Measurements from ENCODE around the gene LRRC41.
"Not testable (repeated sequence)": the region's sequence is repeated elsewhere in the genome, so short reads cannot be mapped to it uniquely, and the experiment has no call there.

Gene LRRC41

GRCh38 chr1:46303038-46303871 is at the start of gene LRRC41, which contains the start of gene UQCRH:
LRRC41 (minus strand) TSS chr1:46303616; CDS start chr1:46303322, 294 bp downstream.
UQCRH (plus strand) TSS chr1:46303698; CDS start chr1:46303767, 69 bp downstream.
- DNase-seq (ENCODE audit: low read depth): peak; percentile 88

- DNase-seq (ENCODE audit: low read depth): no peak
These were observed 48.9 kb upstream of the LRRC41 start for GRCh38 chr1:46352363-46352762.

GRCh38 chr1:46345281-46345680 is 41.9 kb upstream of the LRRC41 start:
- DNase-seq (ENCODE audit: low read depth): no peak

GRCh38 chr1:46344481-46344880 is 41.1 kb upstream of the LRRC41 start:
- DNase-seq (ENCODE audit: low read depth): no peak

- no peak for DNase-seq (ENCODE audit: low read depth)
These were observed 40.3 kb upstream of the LRRC41 start for GRCh38 chr1:46343705-46344104.

- DNase-seq (ENCODE audit: low read depth): no peak
These were observed 39.9 kb upstream of the LRRC41 start for GRCh38 chr1:46343351-46343695.

GRCh38 chr1:46342677-46343350 is 39.4 kb upstream of the LRRC41 start:
- DNase-seq (ENCODE audit: low read depth): no peak

GRCh38 chr1:46342084-46342656 is 38.8 kb upstream of the LRRC41 start:
- no peak for DNase-seq (ENCODE audit: low read depth)

GRCh38 chr1:46341222-46342083 is 38.0 kb upstream of the LRRC41 start:
- no peak for DNase-seq (ENCODE audit: low read depth)

- DNase-seq (ENCODE audit: low read depth): peak; percentile 81
These were observed 37.2 kb upstream of the LRRC41 start, which contains the start of gene NSUN4 for GRCh38 chr1:46340404-46341221. NSUN4 (plus strand) TSS chr1:46340807; CDS start chr1:46340827, 20 bp downstream.

GRCh38 chr1:46337409-46337808 is 34.0 kb upstream of the LRRC41 start:
- not testable (repeated sequence) for DNase-seq (ENCODE audit: low read depth)

GRCh38 chr1:46335081-46335480 is 31.7 kb upstream of the LRRC41 start:
- DNase-seq (ENCODE audit: low read depth): no peak

- DNase-seq (ENCODE audit: low read depth): no peak
These were observed 30.6 kb upstream of the LRRC41 start for GRCh38 chr1:46334030-46334384.

GRCh38 chr1:46333300-46334029 is 30.0 kb upstream of the LRRC41 start:
- no peak for DNase-seq (ENCODE audit: low read depth)

GRCh38 chr1:46331786-46332540 is 28.5 kb upstream of the LRRC41 start:
- not testable (repeated sequence) for DNase-seq (ENCODE audit: low read depth)

GRCh38 chr1:46330381-46330780 is 27.0 kb upstream of the LRRC41 start:
- not testable (repeated sequence) for DNase-seq (ENCODE audit: low read depth)

GRCh38 chr1:46329807-46330206 is 26.4 kb upstream of the LRRC41 start:
- DNase-seq (ENCODE audit: low read depth): not testable (repeated sequence)

- DNase-seq (ENCODE audit: low read depth): not testable (repeated sequence)
These were observed 24.8 kb upstream of the LRRC41 start for GRCh38 chr1:46328182-46328581.

GRCh38 chr1:46325285-46326076 is 22.1 kb upstream of the LRRC41 start:
- not testable (repeated sequence) for DNase-seq (ENCODE audit: low read depth)

Data from stimulated activated CD4-positive, alpha-beta T cell treated with anti-CD3 and anti-CD28 coated beads, Interleukin-2, amount 100 ng/mL, for 4 hours (primary cell).